ENCODE measurements around the gene CARHSP1. TPM values are rescaled to one million over a fixed set of nuclear protein-coding genes. Genes with fewer than 3 reads are reported as not detected.

The CARHSP1 gene
- total and polyA plus RNA-seq, 2 of the 4 experiments (the other 2 are of a cell fraction) = 121 to 138 TPM

GRCh38 chr16:8901320-8901861 lies 32.6 kb upstream of the CARHSP1 start:
- TF ChIP-seq MAFK (IDR thresholded peaks at IDR 0.05; ENCODE audit: low read depth, low read length) = peak; percentile 50
- no peak for TF ChIP-seq BHLHE40 (IDR thresholded peaks at IDR 0.05; ENCODE audit: low read depth, low read length)
- H3K9ac ChIP-seq (ENCODE audit: low read depth, low read length) = no peak overlapping the region
- no peaks in the 10 kb centered on the region for H3K27me3 ChIP-seq (ENCODE audit: control insufficient read depth, insufficient read depth, low read length)
- CTCF ChIA-PET = interaction anchor here (0.6 to 2.2 kb wide), 3 partner anchors 10 to 241 kb away, joined by 3 to 8 read pairs (median 4); no protein-coding TSS in a partner anchor
- no peak for ATAC-seq (ENCODE audit: low read depth)
- H3K4me3 ChIP-seq (ENCODE audit: insufficient read depth, low read depth, low read length) = no peak overlapping the region
- H2AK5ac ChIP-seq (ENCODE audit: low read depth, low read length) = no peak overlapping the region
- peaks cover 66% of the 10 kb centered on the region for H3K36me3 ChIP-seq (ENCODE audit: control insufficient read depth, insufficient read depth, low read length)
- intact Hi-C loops (cut with micrococcal nuclease) = loop anchor here (10.0 kb wide), 1 partner anchor 193 kb away; the partner anchor contains the start of gene HAPSTR1
- in situ Hi-C loops (cut with MboI; ENCODE audit: low sequenced_read_pairs) = no loop called here
- no peak overlapping the region for H2AFZ ChIP-seq (replicated peaks; ENCODE audit: low read length, poor library complexity)
- POLR2A ChIA-PET (ENCODE audit: unreplicated experiment) = no interaction called here
- no peak for DNase-seq
- peaks cover 19 to 31% of the 10 kb centered on the region in 2 experiments for H3K79me1 ChIP-seq (ENCODE audit: low read depth in 1 of 2, low read length in 2 of 2)
- WGBS, 2 experiments (ENCODE audit: extremely low coverage in 2 of 2, insufficient read length in 1 of 2) = 90% methylated on average over 10 of the region's 13 CpGs; no CpG with 5 or more reads in 1 of the 2 experiments
- H3K4me2 ChIP-seq (ENCODE audit: low read depth, low read length) = no peak overlapping the region
- no peak overlapping the region for H2BK5ac ChIP-seq (ENCODE audit: low read depth, low read length, poor library complexity, severe bottlenecking)
- no peak overlapping the region for H3K56ac ChIP-seq (ENCODE audit: extremely low read depth, insufficient read depth, low read length)
- H2BK120ac ChIP-seq (ENCODE audit: low read depth, low read length) = no peak overlapping the region
- no peak overlapping the region for H4K91ac ChIP-seq (ENCODE audit: insufficient read depth, low read depth, low read length)
- no peak overlapping the region for H3K18ac ChIP-seq (ENCODE audit: low read depth, low read length)
- BruUV-seq (replicated peaks) = no TSS peak
- no peak overlapping the region for H3K23ac ChIP-seq (ENCODE audit: low read depth, low read length)
- no peak overlapping the region for H2AK9ac ChIP-seq (replicated peaks; ENCODE audit: low read depth, low read length, poor library complexity)
- no peak overlapping the region for H4K5ac ChIP-seq (ENCODE audit: low read depth, low read length)
- H4K8ac ChIP-seq (ENCODE audit: low read depth in 2 of 2, low read length in 2 of 2) = no peak overlapping the region
- no peak overlapping the region for H2BK15ac ChIP-seq (ENCODE audit: low read depth, low read length)
- no peak overlapping the region for H3K4ac ChIP-seq (ENCODE audit: low read depth, low read length)
- H4K20me1 ChIP-seq (ENCODE audit: insufficient read depth, low read length) = peaks cover 3% of the 10 kb centered on the region; the same call in 1 of the 2 replicates
- no peaks in the 10 kb centered on the region for H3K9me3 ChIP-seq (ENCODE audit: control insufficient read depth, insufficient read depth, low read length)
- H3K4me1 ChIP-seq (ENCODE audit: control insufficient read depth, insufficient read depth, low read length) = no peaks in the 10 kb centered on the region
- H3K14ac ChIP-seq (replicated peaks; ENCODE audit: low read depth, low read length) = no peak overlapping the region
- dilution Hi-C loops (cut with HindIII; ENCODE audit: low sequenced_read_pairs, unreplicated experiment) = no loop called here
- H3K9me1 ChIP-seq (ENCODE audit: insufficient read depth, low read length) = no peaks in the 10 kb centered on the region
- no peak overlapping the region for H3K27ac ChIP-seq (ENCODE audit: insufficient read depth, low read length)
- no peak overlapping the region for H2BK20ac ChIP-seq (ENCODE audit: low read depth, low read length)
